DND-41 (cell line): ENCODE measurements around the gene BRPF1.
"Not testable (repeated sequence)": the region's sequence is repeated elsewhere in the genome, so short reads cannot be mapped to it uniquely, and the experiment has no call there.

Experiments
- ATAC-seq: fragments of 200-7000 bp; cut with Tn5 transposase; 3 replicates; pipeline ENCODE4 v1.9.1; 2021; ENCODE audit warnings: low read depth; ENCODE audit not compliant: insufficient read depth
- DNase-seq: peaks from one replicate; pipeline ENCODE4 v3.0.0-alpha.2; 2020
- H2AFZ ChIP-seq: 2 replicates; pipeline ENCODE4 v1.6.0; 2012; ENCODE audit warnings: low read depth, low read length
- H3K27ac ChIP-seq: 2 replicates; pipeline ENCODE4 v1.5.1; 2012; ENCODE audit warnings: low read length, inconsistent platforms
- H3K27me3 ChIP-seq: fragments of 200-600 bp; sonication (generic); 2 replicates; pipeline ENCODE4 v1.6.0; 2012; ENCODE audit warnings: low read length, mild to moderate bottlenecking, inconsistent platforms; ENCODE audit not compliant: insufficient read depth, poor library complexity
- H3K36me3 ChIP-seq: 2 replicates; pipeline ENCODE4 v1.5.1; 2012; ENCODE audit warnings: low read length, inconsistent platforms; ENCODE audit not compliant: insufficient read depth
- H3K4me1 ChIP-seq: 2 replicates; pipeline ENCODE4 v1.5.1; 2012; ENCODE audit warnings: mild to moderate bottlenecking, low read length; ENCODE audit not compliant: insufficient read depth
- H3K4me2 ChIP-seq: 2 replicates; pipeline ENCODE4 v1.6.0; 2012; ENCODE audit warnings: mild to moderate bottlenecking, moderate library complexity, low read length, inconsistent platforms; ENCODE audit not compliant: insufficient read depth
- H3K4me3 ChIP-seq, 2 experiments: fragments of 200-600 bp in 1 of 2; shearing (Covaris generic) in 1 of 2; 2 replicates each; pipeline ENCODE4 v1.5.1; 2012 to 2016; ENCODE audit warnings: inconsistent platforms in 2 of 2, low read length in 2 of 2, mild to moderate bottlenecking in 2 of 2, low read depth in 1 of 2, moderate library complexity in 1 of 2
- H3K79me2 ChIP-seq: 2 replicates; pipeline ENCODE4 v1.6.0; 2012; ENCODE audit warnings: low read length, inconsistent platforms; ENCODE audit not compliant: insufficient read depth
- H3K9ac ChIP-seq: 2 replicates; pipeline ENCODE4 v1.6.0; 2012; ENCODE audit warnings: low read depth, mild to moderate bottlenecking, inconsistent platforms, low read length, moderate library complexity
- H3K9me3 ChIP-seq: 2 replicates; pipeline ENCODE4 v1.5.1; 2012; ENCODE audit warnings: low read length, moderate library complexity, mild to moderate bottlenecking, inconsistent platforms; ENCODE audit not compliant: insufficient read depth, severe bottlenecking
- H4K20me1 ChIP-seq: 2 replicates; pipeline ENCODE4 v1.6.0; 2012; ENCODE audit warnings: low read length; ENCODE audit not compliant: insufficient read depth
- CTCF ChIP-seq: IDR thresholded peaks from 2 replicates; pipeline ENCODE4 v1.5.1; 2012; ENCODE audit warnings: borderline replicate concordance, low read length, moderate library complexity, mild to moderate bottlenecking; ENCODE audit not compliant: poor library complexity, severe bottlenecking; ENCODE audit errors: extremely low read depth
- EZH2 ChIP-seq: IDR thresholded peaks from 3 replicates; pipeline ENCODE4 v1.6.1; 2012; ENCODE audit warnings: borderline replicate concordance, low read depth, mild to moderate bottlenecking, moderate library complexity, low read length, inconsistent platforms; ENCODE audit not compliant: severe bottlenecking

BRPF1 gene

DNA sequence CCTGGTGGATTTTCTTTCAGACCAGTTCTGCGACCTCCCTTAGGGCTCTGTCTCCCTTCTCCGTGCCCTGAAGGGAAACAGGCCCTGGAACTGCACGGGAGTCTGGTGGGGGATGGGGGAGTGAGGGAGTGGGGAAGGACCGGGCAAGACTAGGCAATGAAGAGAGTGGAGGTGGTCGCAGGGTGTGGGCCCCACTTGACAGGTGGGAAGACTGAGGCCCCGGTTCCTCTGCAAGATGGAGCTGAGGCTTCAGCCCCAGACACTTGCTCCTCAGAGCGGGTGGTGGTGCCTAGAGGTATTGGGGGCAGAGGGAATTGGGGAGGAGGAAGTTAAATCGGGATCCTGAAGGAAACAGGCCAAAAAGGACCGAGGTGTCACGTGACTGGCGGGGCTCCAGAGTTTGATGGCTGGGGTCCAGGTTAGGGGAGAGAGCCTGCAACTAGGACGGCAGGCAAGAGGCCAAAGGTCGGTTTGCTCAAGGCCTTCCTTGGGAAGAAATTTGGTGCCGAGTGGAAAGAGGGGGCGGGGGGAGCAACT lies 38.8 kb downstream of the BRPF1 start:
- Histone ChIP-seq H3K4me2 (no peak overlapping the region), H3K27me3 (no peaks in the 10 kb centered on the region), H3K36me3 (no peaks in the 10 kb centered on the region), H3K4me3 (no peak overlapping the region), H3K9ac (no peak overlapping the region), H3K9me3 (no peaks in the 10 kb centered on the region), H3K4me1 (no peaks in the 10 kb centered on the region), H3K27ac (no peak overlapping the region), H3K79me2 (no peaks in the 10 kb centered on the region), H4K20me1 (0 out of 2 replicates have a peak, but pooled peaks cover 7% of the 10 kb centered on the region), H2AFZ (no peak overlapping the region)
- no peak for ATAC-seq
- DNase-seq = no peak
- no peak for TF ChIP-seq CTCF
- TF ChIP-seq EZH2 = no peak

DNA sequence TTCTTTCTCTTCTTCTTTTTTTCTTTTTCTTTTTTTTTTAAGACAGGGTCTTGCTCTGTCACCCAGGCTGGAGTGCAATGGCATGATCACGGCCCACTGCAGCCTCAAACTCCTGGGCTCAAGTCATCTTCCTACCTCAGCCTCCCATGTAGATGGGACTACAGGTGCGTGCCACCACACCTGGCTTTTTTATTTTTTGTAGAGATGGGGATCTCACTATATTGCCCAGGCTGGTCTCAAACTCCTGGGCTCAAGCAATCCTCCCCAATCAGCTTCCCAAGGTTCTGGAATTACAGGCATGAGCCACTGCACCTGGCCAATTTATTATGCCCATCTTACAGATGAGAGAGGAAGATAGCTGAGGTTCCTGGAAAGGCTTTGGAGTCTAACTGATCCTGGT lies 39.5 kb downstream of the BRPF1 start:
- H3K27ac ChIP-seq, H3K9ac ChIP-seq, H3K4me2 ChIP-seq, H3K27me3 ChIP-seq, ATAC-seq, H2AFZ ChIP-seq, H3K79me2 ChIP-seq, H3K36me3 ChIP-seq, DNase-seq, H3K9me3 ChIP-seq, H3K4me3 ChIP-seq, H4K20me1 ChIP-seq, H3K4me1 ChIP-seq: not testable (repeated sequence)

DNA sequence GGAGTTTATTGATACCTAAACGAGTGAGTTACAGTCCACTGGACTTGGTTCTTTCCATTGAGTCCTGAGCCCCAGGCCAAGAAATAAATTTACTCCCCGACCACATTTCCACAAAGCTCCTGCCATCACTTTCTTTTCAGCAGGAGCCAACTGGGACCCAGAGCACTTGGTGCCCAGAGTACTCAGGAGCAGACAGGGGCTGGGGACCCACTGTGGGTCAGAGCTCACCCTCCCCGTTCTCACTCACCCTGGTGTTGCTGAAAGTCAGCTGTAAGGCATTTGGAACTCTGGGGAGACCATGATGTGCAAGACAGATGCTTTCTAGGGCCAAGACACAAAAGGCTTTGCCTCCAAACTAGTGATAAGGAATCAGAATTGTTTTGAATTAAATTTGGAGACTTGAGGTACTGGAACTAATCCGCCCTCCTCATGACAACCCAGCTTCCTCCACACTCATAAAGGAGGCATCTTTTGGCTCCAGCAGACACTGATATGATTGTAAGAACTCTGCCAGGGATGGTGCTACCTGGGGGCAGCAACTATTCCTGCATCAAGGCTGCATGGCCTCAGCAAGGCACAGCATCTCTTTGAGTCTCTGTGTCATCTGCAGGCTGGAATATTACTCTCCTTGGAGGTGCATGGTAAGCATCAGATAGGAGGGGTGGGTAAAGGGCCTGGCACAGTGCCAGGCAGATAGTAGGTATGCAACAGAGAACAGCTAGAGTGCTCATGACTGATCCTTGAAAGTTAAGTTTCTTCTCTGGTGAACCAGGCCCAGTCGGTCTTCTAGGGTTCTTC lies 45.6 kb downstream of the BRPF1 start:
- no peak overlapping the region for H3K4me3 ChIP-seq
- DNase-seq = no peak
- peaks cover 9% of the 10 kb centered on the region for H3K36me3 ChIP-seq
- no peak overlapping the region for H3K27ac ChIP-seq
- no peaks in the 10 kb centered on the region for H3K79me2 ChIP-seq
- H3K9me3 ChIP-seq = no peaks in the 10 kb centered on the region
- H3K4me2 ChIP-seq = no peak overlapping the region
- peaks cover 28% of the 10 kb centered on the region for H3K4me1 ChIP-seq
- no peak overlapping the region for H3K9ac ChIP-seq
- TF ChIP-seq CTCF = no peak
- TF ChIP-seq EZH2 = no peak
- peaks cover 8% of the 10 kb centered on the region for H3K27me3 ChIP-seq
- no peak for ATAC-seq
- no peak overlapping the region for H2AFZ ChIP-seq
- H4K20me1 ChIP-seq = peaks cover 31% of the 10 kb centered on the region

DNA sequence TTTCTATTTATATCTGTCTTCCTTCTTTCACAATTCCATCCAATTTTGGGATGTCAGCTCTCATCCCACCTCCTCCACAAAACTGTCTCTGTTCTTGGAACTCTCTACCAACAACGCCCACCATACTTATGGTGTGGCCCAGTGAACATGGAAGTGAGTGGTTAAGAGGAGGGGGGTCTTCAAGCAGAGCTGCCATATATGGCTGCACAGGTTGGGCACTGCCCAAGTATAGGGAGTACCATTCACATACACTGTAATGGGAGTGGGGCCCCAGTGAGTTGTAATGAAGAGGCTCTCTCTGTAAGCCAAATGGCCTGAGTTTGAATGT lies 46.1 kb downstream of the BRPF1 start:
- Histone ChIP-seq H3K4me1 (peaks cover 28% of the 10 kb centered on the region), H3K36me3 (peaks cover 14% of the 10 kb centered on the region), H3K9ac (no peak overlapping the region), H3K4me3 (no peak overlapping the region), H3K79me2 (no peaks in the 10 kb centered on the region), H2AFZ (no peak overlapping the region), H3K9me3 (no peaks in the 10 kb centered on the region), H3K27ac (no peak overlapping the region), H3K4me2 (no peak overlapping the region), H3K27me3 (peaks cover 8% of the 10 kb centered on the region), H4K20me1 (peaks cover 31% of the 10 kb centered on the region)
- DNase-seq (no peak), ATAC-seq (no peak)
- TF ChIP-seq CTCF (no peak), EZH2 (no peak)
